Stimulated activated naive CD8-positive, alpha-beta T cell treated with anti-CD3 and anti-CD28 coated beads, Interleukin-15, Interleukin-2, amounts not matched to agents 100 ng/mL and 50 ng/mL, for 24 hours (primary cell): Measurements from ENCODE around the gene CRYGB.
"Not testable (repeated sequence)": the region's sequence is repeated elsewhere in the genome, so short reads cannot be mapped to it uniquely, and the experiment has no call there.

ENCODE experiments used
- H3K27ac Mint-ChIP-seq: one replicate; pipeline ENCODE4 v1.8.0; 2021; ENCODE audit warnings: mild to moderate bottlenecking, mixed read lengths
- H3K27me3 Mint-ChIP-seq: one replicate; pipeline ENCODE4 v1.8.0; 2021; ENCODE audit warnings: mixed read lengths
- H3K36me3 Mint-ChIP-seq: one replicate; pipeline ENCODE4 v1.8.0; 2021; ENCODE audit warnings: low read depth, mixed read lengths
- H3K4me1 Mint-ChIP-seq: one replicate; pipeline ENCODE4 v1.8.0; 2021; ENCODE audit warnings: low read depth, mixed read lengths
- H3K4me3 Mint-ChIP-seq: one replicate; pipeline ENCODE4 v1.8.0; 2021; ENCODE audit warnings: mild to moderate bottlenecking, mixed read lengths
- H3K9me3 Mint-ChIP-seq: one replicate; pipeline ENCODE4 v1.8.0; 2021; ENCODE audit warnings: mixed read lengths

CRYGB gene

DNA sequence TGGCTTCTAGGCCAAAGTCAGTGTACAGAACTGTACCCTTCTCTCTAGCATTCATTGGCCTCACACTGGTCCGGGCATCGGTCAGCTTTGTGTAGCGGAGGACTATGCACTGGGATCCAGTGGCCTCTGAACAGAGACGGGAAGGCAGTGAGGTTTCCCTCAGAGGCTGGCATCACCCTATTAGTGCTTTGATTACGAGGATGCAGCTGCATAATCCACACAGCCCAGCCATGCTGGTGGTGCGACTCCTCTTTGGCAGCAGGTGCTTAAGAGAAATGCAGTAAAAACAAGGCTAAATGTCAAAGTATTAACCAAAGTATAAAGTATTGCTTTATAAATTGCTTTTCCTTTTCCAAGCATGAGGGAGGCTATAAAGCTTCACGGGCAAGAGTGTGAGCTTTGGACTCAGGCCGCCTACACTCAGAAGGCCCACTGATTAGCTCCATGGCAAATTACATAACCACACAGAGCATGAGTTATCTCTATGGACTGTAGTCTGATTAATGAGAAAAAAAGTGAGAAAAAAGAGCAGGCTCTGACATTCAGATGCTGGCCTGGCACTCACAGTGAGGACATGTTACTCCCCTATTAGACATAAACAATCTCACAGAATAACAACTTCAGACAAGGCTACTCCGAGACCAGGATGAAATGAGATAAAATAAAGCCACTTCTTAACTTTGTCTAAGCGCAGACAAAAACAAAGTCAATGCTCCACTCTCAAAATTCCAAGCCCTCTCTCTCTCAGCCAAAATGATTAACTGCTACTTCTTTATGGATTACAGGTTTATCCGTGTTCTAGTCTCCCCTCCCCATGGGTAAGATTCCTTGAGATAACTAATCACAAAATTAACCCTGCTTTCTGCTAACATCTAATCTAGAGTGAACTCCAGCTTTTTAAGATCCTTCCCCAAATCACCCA, 9.9 kb downstream of the CRYGB start:
- Mint-ChIP-seq H3K4me1 (peaks cover 14% of the 10 kb centered on the region), H3K27ac (peak overlapping the region; percentile 1), H3K4me3 (no peak overlapping the region), H3K36me3 (no peaks in the 10 kb centered on the region), H3K27me3 (no peaks in the 10 kb centered on the region), H3K9me3 (peaks cover 5% of the 10 kb centered on the region)

DNA sequence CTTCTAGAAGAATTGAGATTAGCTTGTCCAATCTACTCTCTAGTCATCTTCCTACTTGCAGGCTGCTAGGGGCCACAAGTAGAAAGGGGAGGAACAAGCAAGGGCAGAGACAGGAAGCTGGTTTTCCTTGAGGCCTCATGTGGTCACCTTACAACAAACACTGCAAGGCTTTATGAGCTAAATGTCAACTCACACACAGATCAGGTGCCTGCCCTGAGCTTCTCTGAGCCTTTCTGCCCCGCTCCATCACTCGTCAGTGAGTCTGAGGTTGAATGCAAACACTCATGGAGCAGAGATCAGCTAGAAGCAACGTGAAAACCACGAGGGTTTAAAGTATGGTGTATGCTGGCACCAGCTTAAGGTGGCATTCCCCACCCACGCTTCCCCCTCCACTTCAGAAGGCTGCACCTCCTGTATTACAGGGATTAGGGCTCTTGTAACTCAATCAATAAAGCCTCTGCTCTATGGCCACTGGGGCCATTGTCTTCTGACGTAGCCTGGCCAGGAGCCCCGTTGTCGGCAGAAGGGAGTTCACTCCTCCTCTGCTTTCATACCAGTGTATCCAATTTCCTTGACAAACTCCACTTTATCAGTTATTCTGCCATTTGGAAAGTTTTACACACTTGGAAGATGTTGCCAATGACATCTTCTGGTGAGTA, 10.9 kb downstream of the CRYGB start:
- Mint-ChIP-seq H3K27ac (peak overlapping the region; percentile 49), H3K36me3 (no peaks in the 10 kb centered on the region), H3K4me1 (peaks cover 14% of the 10 kb centered on the region), H3K4me3 (no peak overlapping the region), H3K27me3 (no peaks in the 10 kb centered on the region), H3K9me3 (peaks cover 5% of the 10 kb centered on the region)

DNA sequence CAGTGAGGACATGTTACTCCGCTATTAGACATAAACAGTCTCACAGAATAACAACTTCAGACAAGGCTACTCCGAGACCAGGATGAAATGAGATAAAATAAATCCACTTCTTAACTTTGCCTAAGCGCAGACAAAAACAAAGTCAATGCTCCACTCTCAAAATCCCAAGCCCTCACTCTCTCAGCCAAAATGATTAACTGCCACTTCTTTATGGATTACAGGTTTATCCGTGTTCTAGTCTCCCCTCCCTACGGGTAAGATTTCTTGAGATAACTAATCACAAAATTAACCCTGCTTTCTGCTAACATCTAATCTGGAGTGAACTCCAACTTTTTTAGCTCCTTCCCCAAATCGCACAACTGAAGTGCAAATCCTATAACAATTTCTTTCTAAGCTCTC, 15.2 kb downstream of the CRYGB start:
- H3K27me3 Mint-ChIP-seq: peaks cover 9% of the 10 kb centered on the region
- no peaks in the 10 kb centered on the region for H3K9me3 Mint-ChIP-seq
- H3K4me3 Mint-ChIP-seq: no peak overlapping the region
- no peak overlapping the region for H3K27ac Mint-ChIP-seq
- H3K4me1 Mint-ChIP-seq: peaks cover 14% of the 10 kb centered on the region
- no peaks in the 10 kb centered on the region for H3K36me3 Mint-ChIP-seq

DNA sequence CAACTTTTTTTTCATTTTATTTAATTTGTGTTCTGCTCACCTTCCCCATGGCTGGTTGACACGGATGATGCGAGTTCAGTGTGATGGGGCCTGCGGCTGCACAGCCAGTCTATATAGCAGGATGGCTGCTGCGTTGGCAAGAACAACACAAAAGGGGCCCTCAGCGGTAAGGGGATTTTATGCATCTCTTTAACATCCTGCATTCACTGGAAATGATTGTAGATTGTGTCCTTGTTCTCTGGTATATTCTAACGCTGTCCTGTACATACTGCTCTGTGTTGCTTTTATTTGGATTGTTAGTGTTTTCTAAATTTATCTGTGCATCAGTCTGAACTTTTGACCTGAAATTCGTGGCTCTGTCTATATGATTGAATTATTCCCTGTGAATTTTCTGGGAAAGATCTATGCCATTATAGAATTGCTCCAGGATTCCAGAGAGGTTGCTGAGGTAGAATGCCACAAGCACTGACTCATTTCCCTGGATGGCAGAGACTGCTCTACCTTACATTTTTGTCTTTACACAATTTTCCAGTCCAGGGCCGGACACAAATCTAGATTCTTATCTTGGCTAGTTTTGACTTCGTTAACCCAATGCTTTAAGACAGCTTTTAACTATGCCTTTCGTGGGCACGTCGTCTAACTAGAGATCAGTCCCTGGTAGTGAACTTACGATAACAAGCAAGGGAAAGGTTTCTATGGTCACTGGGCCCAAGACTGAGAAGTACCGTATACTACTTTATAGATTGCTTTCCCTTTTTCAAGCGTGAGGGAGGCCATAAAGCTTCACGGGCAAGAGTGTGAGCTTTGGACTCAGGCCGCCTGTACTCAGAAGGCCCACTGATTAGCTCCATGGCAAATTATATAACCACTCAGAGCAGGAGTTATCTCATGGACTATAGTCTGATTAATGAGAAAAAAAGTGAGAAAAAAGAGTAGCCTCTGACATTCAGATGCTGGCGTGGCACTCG, 15.9 kb downstream of the CRYGB start, which contains the start of gene CRYGC:
CRYGC (minus strand) TSS at position 85 of the 968 bp plus-strand sequence; CDS start at position 49, 36 bp downstream.
- no peak within 1 kb of the TSS for H3K27ac Mint-ChIP-seq
- H3K4me1 Mint-ChIP-seq: peaks cover 8% of the 10 kb centered on the region
- H3K27me3 Mint-ChIP-seq: peaks cover 16% of the 10 kb centered on the region
- H3K4me3 Mint-ChIP-seq: no peak within 1 kb of the TSS
- no peaks in the 10 kb centered on the region for H3K9me3 Mint-ChIP-seq
- no peaks in the 10 kb centered on the region for H3K36me3 Mint-ChIP-seq

DNA sequence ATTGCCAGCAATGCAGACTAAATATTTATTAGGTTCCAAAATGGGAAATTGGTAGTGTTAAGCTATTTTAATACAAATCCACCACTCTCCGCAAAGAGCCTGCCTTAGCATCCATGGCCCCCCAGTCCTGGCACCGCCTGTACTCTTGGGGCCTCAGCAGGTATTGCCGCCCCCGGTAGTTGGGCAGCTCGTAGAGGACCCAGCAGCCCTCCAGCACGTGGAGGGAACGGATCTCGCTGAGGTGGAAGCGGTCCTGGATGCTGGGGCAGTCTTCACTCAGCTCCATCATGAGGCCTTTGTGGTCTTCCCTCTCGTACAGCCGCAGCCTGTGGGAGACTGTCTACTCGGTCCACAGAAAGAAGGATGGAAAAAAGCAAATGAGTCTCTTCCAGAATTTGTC, 17.8 kb downstream of the CRYGB start:
- H3K36me3 Mint-ChIP-seq: no peaks in the 10 kb centered on the region
- no peaks in the 10 kb centered on the region for H3K9me3 Mint-ChIP-seq
- H3K27ac Mint-ChIP-seq: no peak overlapping the region
- H3K4me1 Mint-ChIP-seq: peaks cover 4% of the 10 kb centered on the region
- no peak overlapping the region for H3K4me3 Mint-ChIP-seq
- peaks cover 30% of the 10 kb centered on the region for H3K27me3 Mint-ChIP-seq

DNA sequence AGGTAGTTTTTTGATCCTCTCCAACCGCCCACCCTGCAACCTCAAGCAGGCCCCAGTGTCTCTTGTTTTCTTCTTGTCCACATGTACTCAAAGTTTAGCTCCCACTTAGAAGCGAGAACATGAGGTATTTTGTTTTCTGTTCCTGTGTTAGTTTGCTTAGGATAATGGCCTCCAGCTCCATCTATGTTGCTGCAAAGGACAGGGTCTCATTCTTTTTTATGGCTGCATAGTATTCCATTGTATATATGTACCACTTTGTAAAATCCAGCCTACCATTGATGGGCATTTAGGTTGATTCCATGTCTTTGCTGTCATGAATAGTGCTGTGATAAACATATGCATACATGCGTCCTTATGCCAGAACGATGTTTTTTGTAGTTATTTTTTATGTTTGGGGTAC, 18.9 kb downstream of the CRYGB start:
- no peaks in the 10 kb centered on the region for H3K36me3 Mint-ChIP-seq
- no peak overlapping the region for H3K27ac Mint-ChIP-seq
- H3K4me1 Mint-ChIP-seq: peaks cover 4% of the 10 kb centered on the region
- H3K4me3 Mint-ChIP-seq: no peak overlapping the region
- peaks cover 30% of the 10 kb centered on the region for H3K27me3 Mint-ChIP-seq
- no peaks in the 10 kb centered on the region for H3K9me3 Mint-ChIP-seq

DNA sequence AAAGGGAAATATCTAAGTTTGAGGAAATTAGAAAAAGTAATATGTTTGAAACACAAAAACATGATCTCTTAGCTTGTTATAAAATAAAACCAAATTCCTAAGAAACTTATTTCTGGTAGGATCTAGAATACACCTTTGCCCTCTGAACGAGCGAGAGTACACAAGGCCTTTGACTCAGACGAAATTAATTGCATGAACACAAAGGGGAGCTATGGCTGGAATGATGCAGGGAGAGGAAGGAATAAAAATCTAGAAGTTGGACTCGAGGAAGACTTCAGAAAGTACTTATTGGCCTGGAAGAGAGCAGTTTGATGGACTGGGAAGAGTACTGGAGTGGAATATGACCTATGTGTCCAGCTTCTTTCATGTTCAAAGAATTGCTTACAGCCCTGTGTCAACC, 20.7 kb downstream of the CRYGB start:
- H3K27me3 Mint-ChIP-seq: peaks cover 33% of the 10 kb centered on the region
- no peak overlapping the region for H3K4me3 Mint-ChIP-seq
- no peak overlapping the region for H3K27ac Mint-ChIP-seq
- no peaks in the 10 kb centered on the region for H3K9me3 Mint-ChIP-seq
- H3K4me1 Mint-ChIP-seq: peaks cover 4% of the 10 kb centered on the region
- no peaks in the 10 kb centered on the region for H3K36me3 Mint-ChIP-seq

DNA sequence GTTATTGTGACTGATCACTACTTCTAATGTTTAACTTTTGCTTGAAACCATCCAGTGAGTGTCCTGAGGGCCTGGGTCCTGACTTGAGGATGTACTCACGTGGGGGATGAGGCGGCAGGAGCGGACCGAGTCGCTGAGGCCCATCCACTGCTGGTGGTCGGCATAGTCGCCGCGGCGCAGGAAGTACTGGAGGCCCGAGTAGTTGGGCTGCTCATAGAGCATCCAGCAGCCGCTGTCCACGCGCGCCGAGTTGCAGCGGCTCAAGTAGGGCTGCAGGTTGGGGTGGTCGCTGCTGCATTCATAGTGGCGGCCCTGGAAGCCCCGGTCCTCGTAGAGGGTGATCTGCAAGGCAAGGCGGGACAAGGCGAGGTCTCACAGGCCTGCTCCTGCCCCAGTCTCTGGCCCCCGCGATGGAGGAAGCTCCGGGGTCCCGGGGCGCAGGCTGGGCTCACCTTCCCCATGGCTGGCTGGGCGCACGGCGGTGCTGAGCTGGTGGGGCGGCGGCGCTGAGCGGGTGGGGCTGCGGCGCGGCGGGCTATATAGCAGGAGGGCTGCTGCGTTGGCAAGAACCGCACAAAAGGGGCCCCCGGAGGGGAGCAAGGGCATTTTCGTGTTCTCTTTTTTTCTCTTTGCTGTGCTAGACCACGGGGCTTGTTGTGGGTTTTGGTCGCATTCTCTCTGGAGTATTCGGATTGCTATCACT, 21.8 kb downstream of the CRYGB start, which contains the start of gene CRYGD:
CRYGD (minus strand) TSS at position 512 of the 703 bp plus-strand sequence; CDS start at position 461, 51 bp downstream.
- H3K4me3 Mint-ChIP-seq: peak within 1 kb of the TSS; percentile 67

DNA sequence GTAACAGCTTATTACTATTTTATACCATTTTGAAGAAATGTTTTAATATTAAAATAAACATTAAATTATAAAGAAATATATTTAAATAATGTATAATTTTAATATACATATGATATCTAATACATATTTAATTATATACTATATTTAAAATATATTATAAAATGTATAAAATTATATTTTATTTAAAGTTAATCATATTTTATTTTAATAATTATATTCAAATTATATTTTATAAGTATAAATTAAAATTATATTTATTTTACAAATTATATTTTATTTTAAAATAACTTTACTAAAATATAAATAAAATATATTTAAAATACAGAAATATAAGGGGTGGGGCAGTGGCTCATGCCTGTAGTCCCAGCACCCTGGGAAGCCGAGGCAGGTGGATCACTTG, 23.7 kb downstream of the CRYGB start:
- Mint-ChIP-seq H3K27ac (no peak overlapping the region), H3K4me1 (peaks cover 4% of the 10 kb centered on the region), H3K9me3 (no peaks in the 10 kb centered on the region), H3K27me3 (peaks cover 33% of the 10 kb centered on the region), H3K36me3 (no peaks in the 10 kb centered on the region), H3K4me3 (no peak overlapping the region)

More for the DNA sequence above, 21.8 kb downstream of the CRYGB start, which contains the start of gene CRYGD:
- H3K27ac Mint-ChIP-seq, H3K36me3 Mint-ChIP-seq, H3K4me1 Mint-ChIP-seq, H3K9me3 Mint-ChIP-seq: not testable (repeated sequence)
- peaks cover 33% of the 10 kb centered on the region for H3K27me3 Mint-ChIP-seq

DNA sequence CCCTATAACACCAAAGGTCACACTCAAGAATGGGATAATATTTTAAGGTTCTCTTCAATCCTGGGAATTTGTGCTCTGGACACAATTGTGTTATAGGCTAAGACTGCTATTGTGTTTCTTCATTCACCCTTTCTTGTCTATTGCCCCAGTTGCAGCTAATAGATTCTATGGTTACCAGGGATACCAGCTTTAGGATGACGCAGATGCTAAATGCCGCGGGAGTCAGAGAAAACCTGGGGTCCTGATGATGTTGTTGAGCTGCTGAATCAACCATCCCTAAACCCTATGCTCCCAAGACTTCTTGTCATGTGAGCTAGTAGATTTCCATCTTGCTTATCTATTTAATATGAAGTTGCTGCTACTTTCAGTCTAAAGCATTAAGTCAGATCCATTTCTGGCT, 27.0 kb downstream of the CRYGB start:
- Mint-ChIP-seq H3K27ac (no peak overlapping the region), H3K36me3 (no peaks in the 10 kb centered on the region), H3K27me3 (peaks cover 8% of the 10 kb centered on the region), H3K9me3 (no peaks in the 10 kb centered on the region), H3K4me3 (no peak overlapping the region), H3K4me1 (peaks cover 2% of the 10 kb centered on the region)

DNA sequence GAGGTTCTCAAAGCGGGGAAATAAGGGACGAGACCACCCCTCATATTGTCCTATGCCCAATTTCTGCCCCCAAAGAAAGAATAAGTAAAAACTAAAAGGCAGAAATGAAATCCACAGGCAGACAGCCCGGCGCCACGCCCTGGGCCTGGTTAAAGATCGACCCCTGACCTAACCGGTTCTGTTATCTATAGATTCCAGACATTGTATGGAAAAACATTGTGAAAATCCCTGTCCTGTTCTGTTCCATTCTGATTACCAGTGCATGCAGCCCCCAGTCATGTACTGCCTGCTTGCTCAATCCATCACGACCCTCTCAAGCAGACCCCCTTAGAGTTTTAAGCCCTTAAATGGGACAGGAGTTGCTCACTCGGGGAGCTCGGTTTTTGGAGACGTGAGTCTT, 28.6 kb downstream of the CRYGB start:
- H3K4me3 Mint-ChIP-seq, H3K9me3 Mint-ChIP-seq, H3K27me3 Mint-ChIP-seq, H3K27ac Mint-ChIP-seq, H3K36me3 Mint-ChIP-seq, H3K4me1 Mint-ChIP-seq: not testable (repeated sequence)

DNA sequence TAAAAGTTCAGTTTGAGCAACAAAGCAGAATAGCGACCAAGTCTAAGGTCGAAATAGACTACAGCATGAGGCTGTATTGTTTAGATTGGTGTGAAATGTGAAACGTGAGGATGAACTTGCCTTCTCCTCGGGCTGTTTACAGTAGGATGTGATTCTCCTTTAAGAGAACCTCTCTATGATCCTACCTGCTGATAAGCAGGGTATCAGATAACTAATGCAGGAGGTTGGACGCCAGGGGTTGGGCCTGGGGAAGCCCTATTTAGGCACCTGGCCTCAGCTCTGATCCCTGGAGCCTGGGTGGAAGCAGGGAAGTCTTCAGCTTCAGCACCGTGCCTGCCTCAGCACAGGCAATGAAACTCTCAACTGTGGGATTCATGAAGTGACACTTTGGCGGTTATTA, 33.0 kb downstream of the CRYGB start:
- Mint-ChIP-seq H3K9me3 (no peaks in the 10 kb centered on the region), H3K27me3 (no peaks in the 10 kb centered on the region), H3K4me3 (no peak overlapping the region), H3K27ac (no peak overlapping the region), H3K4me1 (no peaks in the 10 kb centered on the region), H3K36me3 (no peaks in the 10 kb centered on the region)

DNA sequence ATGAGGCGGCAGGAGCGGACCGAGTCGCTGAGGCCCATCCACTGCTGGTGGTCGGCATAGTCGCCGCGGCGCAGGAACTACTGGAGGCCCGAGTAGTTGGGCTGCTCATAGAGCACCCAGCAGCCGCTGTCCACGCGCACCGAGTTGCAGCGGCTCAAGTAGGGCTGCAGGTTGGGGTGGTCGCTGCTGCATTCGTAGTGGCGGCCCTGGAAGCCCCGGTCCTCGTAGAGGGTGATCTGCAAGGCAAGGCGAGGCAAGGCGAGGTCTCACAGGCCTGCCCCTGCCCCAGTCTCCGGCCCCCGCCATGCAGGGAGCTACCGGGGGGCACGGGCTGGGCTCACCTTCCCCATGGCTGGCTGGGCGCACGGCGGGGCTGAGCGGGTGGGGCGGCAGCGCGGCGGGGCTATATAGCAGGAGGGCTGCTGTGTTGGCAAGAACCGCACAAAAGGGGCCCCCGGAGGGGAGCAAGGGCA, 33.6 kb downstream of the CRYGB start:
- H3K4me3 Mint-ChIP-seq, H3K4me1 Mint-ChIP-seq, H3K27me3 Mint-ChIP-seq, H3K9me3 Mint-ChIP-seq, H3K36me3 Mint-ChIP-seq, H3K27ac Mint-ChIP-seq: not testable (repeated sequence)

DNA sequence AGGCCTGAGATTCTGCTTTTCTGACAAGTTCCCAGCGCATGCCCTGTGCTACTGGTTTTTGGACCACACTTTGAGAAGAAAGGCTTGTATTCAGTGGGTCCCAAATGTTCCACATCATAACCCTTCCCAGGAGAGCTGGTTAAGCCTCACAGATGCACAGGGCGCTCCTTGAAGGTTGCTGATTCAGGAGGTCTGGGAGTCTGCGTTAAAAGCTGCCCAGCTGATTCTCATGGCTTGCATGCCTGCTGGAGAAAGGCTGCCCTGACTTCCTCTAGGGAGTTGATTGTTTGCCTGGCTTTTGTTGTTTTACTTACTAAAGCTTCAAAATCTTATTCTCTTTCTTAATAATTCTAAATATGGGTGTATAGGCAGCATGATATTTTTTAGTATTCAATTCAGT, 42.3 kb downstream of the CRYGB start:
- Mint-ChIP-seq H3K27me3 (no peaks in the 10 kb centered on the region), H3K4me1 (peaks cover 31% of the 10 kb centered on the region), H3K36me3 (no peaks in the 10 kb centered on the region)

More for the DNA sequence above, 42.3 kb downstream of the CRYGB start:
- no peak overlapping the region for H3K27ac Mint-ChIP-seq
- H3K4me3 Mint-ChIP-seq: no peak overlapping the region
- H3K9me3 Mint-ChIP-seq: peaks cover 4% of the 10 kb centered on the region
